HCT116 (cell line): Measurements from ENCODE around the gene DHX40. TPM values are rescaled to one million over a fixed set of nuclear protein-coding genes. Genes with fewer than 3 reads are reported as not detected.
"Not testable (repeated sequence)": the region's sequence is repeated elsewhere in the genome, so short reads cannot be mapped to it uniquely, and the experiment has no call there.

Experiments
- ATAC-seq: fragments of 200-7000 bp; cut with Tn5 transposase; 2 replicates; pipeline ENCODE4 v1.9.1; 2020; ENCODE audit warnings: mild to moderate bottlenecking, moderate library complexity
- BruUV-seq: library from RNA; stranded (reverse); fragments of 400-500 nt; replicated peaks from 2 replicates; lab custom pipeline; 2021; lab: Mats Ljungman, UMichigan
- CTCF ChIA-PET: fragments of 300-600 bp; sonication (Branson Sonifier 250); formaldehyde crosslinking; loops from one replicate; lab custom pipeline; 2021; ENCODE audit warnings: antibody characterized with exemption; lab: Charles Lee
- POLR2A ChIA-PET: fragments of 300-600, 350-600 bp; sonication (Branson Sonifier 250); formaldehyde crosslinking; loops from one replicate; lab custom pipeline; 2021; ENCODE audit warnings: antibody characterized with exemption; lab: Charles Lee
- RAD21 ChIA-PET, 2 experiments: fragments of 300-600 bp; sonication (Branson Sonifier 250); formaldehyde crosslinking; loops; one replicate each; lab custom pipeline; 2023; ENCODE audit warnings: low total read pairs in 2 of 2; ENCODE audit not compliant: uncharacterized antibody in 2 of 2, unreplicated experiment in 2 of 2, low non-redundant PET in 1 of 2; lab: Charles Lee
- DNase-seq: peaks from one replicate; pipeline ENCODE4 v3.0.0-alpha.2; 2010; ENCODE audit warnings: low read depth, low spot score
- H2AFZ ChIP-seq: fragments of 200-600 bp; shearing (Covaris generic), sonication (generic); 2 replicates; pipeline ENCODE4 v1.6.1; 2017; ENCODE audit warnings: low read depth, mixed run types, mixed read lengths, antibody characterized with exemption, low read length; ENCODE audit not compliant: poor library complexity, severe bottlenecking
- H3K27ac ChIP-seq: 2 replicates; pipeline ENCODE4 v1.5.1; 2012; ENCODE audit warnings: low read depth, low read length
- H3K27me3 ChIP-seq: fragments of 200-600 bp; sonication (generic); 2 replicates; pipeline ENCODE4 v1.6.1; 2016; ENCODE audit warnings: mixed run types, low read length, mixed read lengths; ENCODE audit not compliant: insufficient read depth
- H3K36me3 ChIP-seq, 2 experiments: fragments of 200-500 bp in 1 of 2; fragments of 200-600 bp in 1 of 2; sonication (Bioruptor generic) in 1 of 2; sonication (generic) in 1 of 2; 2 replicates each; pipeline versions ENCODE4 v1.5.1 to v1.6.1; 2014 to 2016; ENCODE audit warnings: low read length in 2 of 2, inconsistent platforms in 1 of 2, mixed read lengths in 1 of 2, mixed run types in 1 of 2; ENCODE audit not compliant: insufficient read depth in 2 of 2, control insufficient read depth in 1 of 2
- H3K4me1 ChIP-seq, 2 experiments: fragments of 200-600 bp in 1 of 2; sonication (generic) in 1 of 2; 2 replicates each; pipeline versions ENCODE4 v1.5.1 to v1.6.1; 2012 to 2017; ENCODE audit warnings: low read length in 2 of 2, inconsistent platforms in 1 of 2, mild to moderate bottlenecking in 1 of 2, mixed read lengths in 1 of 2, mixed run types in 1 of 2, moderate library complexity in 1 of 2; ENCODE audit not compliant: insufficient read depth in 2 of 2, control insufficient read depth in 1 of 2
- H3K4me2 ChIP-seq: fragments of 200-600 bp; sonication (generic); 2 replicates; pipeline ENCODE4 v1.6.1; 2017; ENCODE audit warnings: mixed run types, low read length, mixed read lengths
- H3K4me3 ChIP-seq, 2 experiments: fragments of 200-600 bp in 1 of 2; sonication (generic) in 1 of 2; replicated peaks in 1 of 2; 2 replicates each; pipeline ENCODE4 v1.5.1; 2011 to 2016; ENCODE audit warnings: low read length in 2 of 2, control low read depth in 1 of 2, low read depth in 1 of 2, mild to moderate bottlenecking in 1 of 2, mixed read lengths in 1 of 2, mixed run types in 1 of 2
- H3K79me2 ChIP-seq: fragments of 200-600 bp; sonication (generic); 2 replicates; pipeline ENCODE4 v1.6.1; 2017; ENCODE audit warnings: mild to moderate bottlenecking, mixed run types, low read length, moderate library complexity, mixed read lengths; ENCODE audit not compliant: insufficient read depth
- H3K9ac ChIP-seq: fragments of 200-600 bp; sonication (generic); 2 replicates; pipeline ENCODE4 v1.6.1; 2016; ENCODE audit warnings: low read length, mixed read lengths
- H3K9me2 ChIP-seq: fragments of 200-600 bp; sonication (generic), shearing (Covaris generic); 2 replicates; pipeline ENCODE4 v1.6.1; 2017; ENCODE audit warnings: mixed run types, mild to moderate bottlenecking, moderate library complexity; ENCODE audit not compliant: insufficient read depth
- H3K9me3 ChIP-seq, 2 experiments: fragments of 200-500 bp in 1 of 2; fragments of 200-600 bp in 1 of 2; sonication (Bioruptor generic) in 1 of 2; sonication (generic) in 1 of 2; 2 replicates each; pipeline ENCODE4 v1.6.1; 2014 to 2017; ENCODE audit warnings: low read length in 2 of 2, mixed read lengths in 2 of 2, inconsistent platforms in 1 of 2, low read depth in 1 of 2, mild to moderate bottlenecking in 1 of 2, mixed run types in 1 of 2, moderate library complexity in 1 of 2; ENCODE audit not compliant: control insufficient read depth in 1 of 2, insufficient read depth in 1 of 2
- H4K20me1 ChIP-seq: fragments of 200-600 bp; sonication (generic), shearing (Covaris generic); 2 replicates; pipeline ENCODE4 v1.6.1; 2017; ENCODE audit warnings: mixed run types, mild to moderate bottlenecking, moderate library complexity; ENCODE audit not compliant: insufficient read depth
- ATF3 ChIP-seq: IDR thresholded peaks from 2 replicates; pipeline ENCODE4 v1.6.1; 2012
- EGR1 ChIP-seq: IDR thresholded peaks from 2 replicates; pipeline ENCODE4 v1.6.1; 2012; ENCODE audit warnings: low read depth
- ELF1 ChIP-seq: IDR thresholded peaks from 2 replicates; pipeline ENCODE4 v1.6.1; 2012; ENCODE audit warnings: low read depth, borderline replicate concordance
- EZH2phosphoT487 ChIP-seq: fragments of 200-600 bp; IDR thresholded peaks from 2 replicates; pipeline ENCODE4 v1.6.1; 2018; ENCODE audit warnings: antibody characterized with exemption, borderline replicate concordance
- FOSL1 ChIP-seq: IDR thresholded peaks from 2 replicates; pipeline ENCODE4 v1.6.1; 2012; ENCODE audit warnings: low read depth
- JUND ChIP-seq: IDR thresholded peaks from 2 replicates; pipeline ENCODE4 v1.6.1; 2012
- POLR2AphosphoS5 ChIP-seq: IDR thresholded peaks from 2 replicates; pipeline ENCODE4 v1.6.1; 2011; ENCODE audit warnings: mild to moderate bottlenecking, low read depth, low read length, moderate library complexity
- REST ChIP-seq: IDR thresholded peaks from 2 replicates; pipeline ENCODE4 v1.6.1; 2012; ENCODE audit warnings: low read depth
- SIN3A ChIP-seq: IDR thresholded peaks from 2 replicates; pipeline ENCODE4 v1.6.1; 2012; ENCODE audit warnings: low read depth
- SP1 ChIP-seq: IDR thresholded peaks from 2 replicates; pipeline ENCODE4 v1.6.1; 2012; ENCODE audit warnings: low read depth
- SRF ChIP-seq: IDR thresholded peaks from 2 replicates; pipeline ENCODE4 v1.6.1; 2012; ENCODE audit warnings: low read depth
- YY1 ChIP-seq: IDR thresholded peaks from 2 replicates; pipeline ENCODE4 v1.6.1; 2011; ENCODE audit warnings: low read length, low read depth, moderate library complexity, mild to moderate bottlenecking; ENCODE audit not compliant: insufficient replicate concordance; ENCODE audit errors: extremely low read depth
- ZBTB33 ChIP-seq: IDR thresholded peaks from 2 replicates; pipeline ENCODE4 v1.6.1; 2011; ENCODE audit warnings: mild to moderate bottlenecking, low read length, moderate library complexity; ENCODE audit not compliant: insufficient replicate concordance; ENCODE audit errors: extremely low read depth
- ZFX ChIP-seq: fragments of 450-650 bp; IDR thresholded peaks from 2 replicates; pipeline ENCODE4 v1.6.1; 2017
- intact Hi-C: fragments of 100-400 bp; cut with micrococcal nuclease; formaldehyde crosslinking; loops from 2 replicates; pipeline ENCODE4 v1.10.0; 2022
- total RNA-seq: library from RNA; stranded (reverse); gene quantifications from one replicate; pipeline ENCODE4 v1.2.1, GENCODE V29; 2021; ENCODE audit not compliant: unreplicated experiment

Gene DHX40
- total RNA-seq, 1 experiment from 2014 or later: 58.7 TPM

DNA sequence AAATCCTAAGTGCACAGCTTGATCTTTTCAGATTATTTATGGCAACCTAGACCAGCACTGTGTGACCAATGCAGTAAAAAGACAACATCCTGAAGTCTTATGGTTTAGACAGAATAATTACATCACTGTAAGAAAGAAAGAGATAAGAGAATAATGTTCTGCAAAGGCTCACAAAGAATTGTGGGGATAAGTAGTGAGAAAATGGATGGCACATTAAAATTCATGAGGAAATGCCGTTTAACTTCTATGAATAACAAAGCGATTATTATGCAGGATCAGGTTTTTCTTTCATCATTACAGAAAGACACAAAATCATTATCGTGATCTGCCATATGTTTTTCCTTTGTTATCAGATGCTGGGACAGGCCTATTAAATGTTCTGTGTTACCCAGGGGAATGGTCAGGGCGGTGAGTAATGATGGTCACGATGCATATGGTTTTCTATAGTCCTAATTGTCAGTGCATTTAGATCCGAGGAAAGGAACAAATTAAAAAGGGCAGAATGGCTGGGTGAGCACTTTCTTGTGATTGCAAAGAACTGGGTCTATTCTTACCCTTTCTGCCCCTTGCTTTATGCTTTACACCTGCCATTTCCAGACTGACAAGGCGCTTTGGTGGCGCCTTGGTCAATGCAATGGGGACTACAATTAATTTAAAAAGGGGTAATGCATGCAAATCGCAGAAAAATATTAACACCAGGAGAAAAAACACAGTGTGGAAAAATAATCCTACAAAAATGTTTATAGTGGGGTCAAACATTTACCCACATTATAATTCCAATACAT is 18.1 kb upstream of the DHX40 start:
- POLR2A ChIA-PET: no interaction called here
- BruUV-seq: no TSS peak
- no peak overlapping the region for H3K27ac ChIP-seq
- H3K4me2 ChIP-seq: no peak overlapping the region
- RAD21 ChIA-PET: no interaction called here
- H3K79me2 ChIP-seq: no peaks in the 10 kb centered on the region
- no peaks in the 10 kb centered on the region for H3K9me2 ChIP-seq
- DNase-seq (no peak), ATAC-seq (no peak)
- intact Hi-C loops: no loop called here
- no peak overlapping the region for H2AFZ ChIP-seq
- TF ChIP-seq FOSL1 (no peak), SRF (no peak), EZH2phosphoT487 (no peak), POLR2AphosphoS5 (no peak), REST (no peak), ZFX (no peak), JUND (no peak), SIN3A (no peak), ATF3 (no peak), ZBTB33 (no peak), EGR1 (no peak), SP1 (no peak), YY1 (no peak), ELF1 (no peak)
- H3K27me3 ChIP-seq: 0 out of 2 replicates have a peak, but pooled peaks cover 6% of the 10 kb centered on the region
- no peak overlapping the region for H3K9ac ChIP-seq
- H3K4me3 ChIP-seq: no peak overlapping the region
- H3K36me3 ChIP-seq: no peaks in the 10 kb centered on the region
- no peaks in the 10 kb centered on the region for H3K4me1 ChIP-seq
- no peaks in the 10 kb centered on the region for H4K20me1 ChIP-seq
- CTCF ChIA-PET: no interaction called here
- no peaks in the 10 kb centered on the region for H3K9me3 ChIP-seq

DNA sequence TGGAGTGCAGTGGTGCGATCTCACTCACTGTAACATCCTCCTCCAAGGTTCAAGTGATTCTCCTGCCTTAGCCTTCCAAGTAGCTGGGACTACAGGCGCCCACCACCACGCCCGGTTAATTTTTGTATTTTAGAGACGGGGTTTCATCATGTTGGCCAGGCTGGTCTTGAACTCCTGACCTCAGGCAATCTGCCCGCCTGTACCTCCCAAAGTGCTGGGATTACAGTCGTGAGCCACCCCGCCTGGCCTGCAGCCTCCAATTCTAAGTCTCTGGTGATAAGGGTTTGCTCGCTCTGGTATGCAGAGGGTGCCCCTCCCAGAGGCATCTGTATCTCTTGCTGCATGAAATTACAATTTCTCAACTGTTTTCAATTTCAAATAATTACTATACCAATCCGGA is 16.4 kb upstream of the DHX40 start:
- POLR2A ChIA-PET, H3K27me3 ChIP-seq, H3K36me3 ChIP-seq, H3K9me2 ChIP-seq, H3K9ac ChIP-seq, H3K4me2 ChIP-seq, DNase-seq, H3K27ac ChIP-seq, CTCF ChIA-PET, H3K4me1 ChIP-seq, BruUV-seq, H3K4me3 ChIP-seq, RAD21 ChIA-PET, intact Hi-C loops, ATAC-seq, H2AFZ ChIP-seq, H4K20me1 ChIP-seq, H3K9me3 ChIP-seq, H3K79me2 ChIP-seq: not testable (repeated sequence)
